HepG2 (cell line): ENCODE measurements around the gene UNC5B. TPM values are rescaled to one million over a fixed set of nuclear protein-coding genes. Genes with fewer than 3 reads are reported as not detected.

Source experiments
- ARID2 ChIP-seq: sonication (generic); formaldehyde crosslinking; IDR thresholded peaks from 2 replicates; pipeline ENCODE4 v1.8.1; 2022; ENCODE audit warnings: mild to moderate bottlenecking, missing genetic modification reagents, borderline replicate concordance
- ATF1 ChIP-seq: IDR thresholded peaks from 2 replicates; pipeline ENCODE4 v1.6.1; 2016; ENCODE audit warnings: mild to moderate bottlenecking, control low read depth
- BHLHE40 ChIP-seq: IDR thresholded peaks from 2 replicates; pipeline ENCODE4 v1.6.1; 2011; ENCODE audit warnings: low read length, improper control_type of control experiment
- DR1 ChIP-seq: sonication (generic); formaldehyde crosslinking; IDR thresholded peaks from 2 replicates; pipeline ENCODE4 v1.8.0; 2021; ENCODE audit warnings: mild to moderate bottlenecking, missing genetic modification reagents, inconsistent platforms
- HMGA1 ChIP-seq: sonication (generic); formaldehyde crosslinking; conservative IDR thresholded peaks from 2 replicates; pipeline ENCODE4 v1.4.0; 2020; ENCODE audit warnings: missing genetic modification reagents
- HNRNPLL ChIP-seq: fragments of 200-400 bp; formaldehyde crosslinking; IDR thresholded peaks from 2 replicates; pipeline ENCODE4 v1.6.1; 2017; ENCODE audit warnings: mild to moderate bottlenecking, low read depth, low read length; ENCODE audit not compliant: poor library complexity, severe bottlenecking
- JUNB ChIP-seq: sonication (generic); formaldehyde crosslinking; IDR thresholded peaks from 2 replicates; pipeline ENCODE4 v1.8.0; 2022; ENCODE audit warnings: missing genetic modification reagents, mild to moderate bottlenecking, borderline replicate concordance
- MED8 ChIP-seq: sonication (generic); formaldehyde crosslinking; IDR thresholded peaks from 2 replicates; pipeline ENCODE4 v1.8.1; 2023; ENCODE audit warnings: mild to moderate bottlenecking, missing genetic modification reagents; ENCODE audit not compliant: insufficient replicate concordance
- MEIS1 ChIP-seq: sonication (generic); formaldehyde crosslinking; IDR thresholded peaks from 2 replicates; pipeline ENCODE4 v1.9.0; 2021; ENCODE audit warnings: mild to moderate bottlenecking, missing genetic modification reagents, moderate library complexity, borderline replicate concordance
- NAIF1 ChIP-seq: sonication (generic); formaldehyde crosslinking; IDR thresholded peaks from 2 replicates; pipeline ENCODE4 v1.5.0; 2020; ENCODE audit warnings: mild to moderate bottlenecking, missing genetic modification reagents, borderline replicate concordance
- SALL1 ChIP-seq: sonication (generic); formaldehyde crosslinking; IDR thresholded peaks from 2 replicates; pipeline ENCODE4 v1.8.0; 2022; ENCODE audit warnings: mild to moderate bottlenecking, missing genetic modification reagents
- SMAD9 ChIP-seq: sonication (generic); formaldehyde crosslinking; IDR thresholded peaks from 2 replicates; pipeline ENCODE4 v1.5.1; 2020; ENCODE audit warnings: mild to moderate bottlenecking, missing genetic modification reagents
- SMYD3 ChIP-seq: sonication (generic); formaldehyde crosslinking; IDR thresholded peaks from 2 replicates; pipeline ENCODE4 v1.8.1; 2023; ENCODE audit warnings: mild to moderate bottlenecking, missing genetic modification reagents
- TCF12 ChIP-seq, 2 experiments: fragments of 450-650 bp in 1 of 2; sonication (generic) in 1 of 2; formaldehyde crosslinking in 1 of 2; IDR thresholded peaks; 2 replicates each; pipeline versions ENCODE4 v1.6.1 to v1.8.0; 2017 to 2022; ENCODE audit warnings: antibody characterized with exemption in 1 of 2, mild to moderate bottlenecking in 1 of 2, missing genetic modification reagents in 1 of 2, moderate library complexity in 1 of 2
- ZNF101 ChIP-seq: sonication (generic); formaldehyde crosslinking; IDR thresholded peaks from 2 replicates; pipeline ENCODE4 v1.4.0; 2020; ENCODE audit warnings: mild to moderate bottlenecking, low read depth, missing genetic modification reagents, borderline replicate concordance
- ZNF234 ChIP-seq: sonication (generic); formaldehyde crosslinking; conservative IDR thresholded peaks from 2 replicates; pipeline ENCODE4 v1.5.1; 2020; ENCODE audit warnings: mild to moderate bottlenecking, missing genetic modification reagents
- ZNF256 ChIP-seq: sonication (generic); formaldehyde crosslinking; conservative IDR thresholded peaks from 2 replicates; pipeline ENCODE4 v1.4.0; 2020; ENCODE audit warnings: missing genetic modification reagents
- ZNF317 ChIP-seq: sonication (generic); formaldehyde crosslinking; IDR thresholded peaks from 2 replicates; pipeline ENCODE4 v1.5.0; 2020; ENCODE audit warnings: mild to moderate bottlenecking, missing genetic modification reagents
- ZNF383 ChIP-seq: sonication (generic); formaldehyde crosslinking; IDR thresholded peaks from 2 replicates; pipeline ENCODE4 v1.4.0; 2020; ENCODE audit warnings: missing genetic modification reagents, mild to moderate bottlenecking, borderline replicate concordance
- ZNF546 ChIP-seq: sonication (generic); formaldehyde crosslinking; conservative IDR thresholded peaks from 2 replicates; pipeline ENCODE4 v1.8.1; 2023; ENCODE audit warnings: mild to moderate bottlenecking, missing genetic modification reagents
- ZNF549 ChIP-seq: sonication (generic); formaldehyde crosslinking; IDR thresholded peaks from 2 replicates; pipeline ENCODE4 v1.5.0; 2020; ENCODE audit warnings: missing genetic modification reagents
- ZNF780A ChIP-seq: sonication (generic); formaldehyde crosslinking; IDR thresholded peaks from 2 replicates; pipeline ENCODE4 v1.8.0; 2022; ENCODE audit warnings: mild to moderate bottlenecking, missing genetic modification reagents, moderate library complexity
- ZNF891 ChIP-seq: sonication (generic); formaldehyde crosslinking; IDR thresholded peaks from 2 replicates; pipeline ENCODE4 v1.5.0; 2020; ENCODE audit warnings: mild to moderate bottlenecking, missing genetic modification reagents
- polyA plus RNA-seq, 8 experiments: library from polyadenylated mRNA; depleted of rRNA in 3 of 8; stranded (reverse) in 7 of 8; unstranded in 1 of 8; fragments of >200 nt; fragmentation: Illumina TruSeq in 4 of 8; extraction: Trizol in 4 of 8; gene quantifications; 2 replicates each; pipeline versions ENCODE4 v1.2.1 to v1.2.3, GENCODE V29; 2011 to 2016; ENCODE audit warnings: low read depth in 4 of 8, missing spikeins in 1 of 8, mixed read lengths in 1 of 8; ENCODE audit not compliant: insufficient read depth in 1 of 8
- total RNA-seq, 5 experiments: library from RNA; depleted of rRNA; stranded (reverse); fragments of >200 nt; fragmentation: Illumina TruSeq; extraction: Trizol; gene quantifications; 2 replicates each; pipeline ENCODE4 v1.2.3, GENCODE V29; 2016; ENCODE audit warnings: low read depth in 1 of 5
- TF ChIP-seq, protein P1 (sequence below): sonication (generic); formaldehyde crosslinking; conservative IDR thresholded peaks from 2 replicates; pipeline ENCODE4 v1.4.0; 2020; ENCODE audit warnings: missing genetic modification reagents
- TF ChIP-seq, protein P2 (sequence below): IDR thresholded peaks from 2 replicates; pipeline ENCODE4 v1.6.1; 2016; ENCODE audit warnings: low read depth, control low read depth

Gene UNC5B
- total and polyA plus RNA-seq, 2 of the 13 experiments (the other 11 are each of a cell fraction or from before 2014, with no cell fraction given), result 0.07 TPM

GRCh38 chr10:71339796-71340589 is 127.6 kb downstream of the UNC5B start (continued):
- no peak for TF ChIP-seq SMAD9 (CRISPR knock-in tag)
- peak; percentile 69; the same call in 1 of the 2 replicates for TF ChIP-seq ZNF891 (CRISPR knock-in tag)
- no peak for TF ChIP-seq HMGA1 (CRISPR knock-in tag)
- TF ChIP-seq SMYD3, result no peak
- TF ChIP-seq, protein P1, sequence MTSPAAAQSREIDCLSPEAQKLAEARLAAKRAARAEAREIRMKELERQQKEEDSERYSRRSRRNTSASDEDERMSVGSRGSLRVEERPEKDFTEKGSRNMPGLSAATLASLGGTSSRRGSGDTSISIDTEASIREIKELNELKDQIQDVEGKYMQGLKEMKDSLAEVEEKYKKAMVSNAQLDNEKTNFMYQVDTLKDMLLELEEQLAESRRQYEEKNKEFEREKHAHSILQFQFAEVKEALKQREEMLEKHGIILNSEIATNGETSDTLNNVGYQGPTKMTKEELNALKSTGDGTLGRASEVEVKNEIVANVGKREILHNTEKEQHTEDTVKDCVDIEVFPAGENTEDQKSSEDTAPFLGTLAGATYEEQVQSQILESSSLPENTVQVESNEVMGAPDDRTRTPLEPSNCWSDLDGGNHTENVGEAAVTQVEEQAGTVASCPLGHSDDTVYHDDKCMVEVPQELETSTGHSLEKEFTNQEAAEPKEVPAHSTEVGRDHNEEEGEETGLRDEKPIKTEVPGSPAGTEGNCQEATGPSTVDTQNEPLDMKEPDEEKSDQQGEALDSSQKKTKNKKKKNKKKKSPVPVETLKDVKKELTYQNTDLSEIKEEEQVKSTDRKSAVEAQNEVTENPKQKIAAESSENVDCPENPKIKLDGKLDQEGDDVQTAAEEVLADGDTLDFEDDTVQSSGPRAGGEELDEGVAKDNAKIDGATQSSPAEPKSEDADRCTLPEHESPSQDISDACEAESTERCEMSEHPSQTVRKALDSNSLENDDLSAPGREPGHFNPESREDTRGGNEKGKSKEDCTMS (CRISPR knock-in tag), result no peak
- 0 out of 2 replicates have a peak, but pooled peaks have one; percentile 71 for TF ChIP-seq ZNF383 (CRISPR knock-in tag)
- TF ChIP-seq MED8 (CRISPR knock-in tag), result peak; percentile 86
- peak; percentile 75 for TF ChIP-seq ZNF780A (CRISPR knock-in tag)
- TF ChIP-seq ZNF256 (CRISPR knock-in tag), result no peak
- peak; percentile 97 for TF ChIP-seq SALL1 (CRISPR knock-in tag)
- TF ChIP-seq ZNF317 (CRISPR knock-in tag), result no peak
- TF ChIP-seq TCF12 (IDR thresholded peaks at IDR 0.05), result no peak
- TF ChIP-seq TCF12 (CRISPR knock-in tag; IDR thresholded peaks at IDR 0.05), result peak; percentile 47; the same call in 1 of the 2 replicates
- TF ChIP-seq MEIS1, result no peak
- no peak for TF ChIP-seq ZNF234 (CRISPR knock-in tag)
- TF ChIP-seq ZNF101 (CRISPR knock-in tag), result no peak
- no peak for TF ChIP-seq ZNF549 (CRISPR knock-in tag)
- no peak for TF ChIP-seq HNRNPLL
- TF ChIP-seq ZNF546 (CRISPR knock-in tag), result no peak
- TF ChIP-seq, protein P2, sequence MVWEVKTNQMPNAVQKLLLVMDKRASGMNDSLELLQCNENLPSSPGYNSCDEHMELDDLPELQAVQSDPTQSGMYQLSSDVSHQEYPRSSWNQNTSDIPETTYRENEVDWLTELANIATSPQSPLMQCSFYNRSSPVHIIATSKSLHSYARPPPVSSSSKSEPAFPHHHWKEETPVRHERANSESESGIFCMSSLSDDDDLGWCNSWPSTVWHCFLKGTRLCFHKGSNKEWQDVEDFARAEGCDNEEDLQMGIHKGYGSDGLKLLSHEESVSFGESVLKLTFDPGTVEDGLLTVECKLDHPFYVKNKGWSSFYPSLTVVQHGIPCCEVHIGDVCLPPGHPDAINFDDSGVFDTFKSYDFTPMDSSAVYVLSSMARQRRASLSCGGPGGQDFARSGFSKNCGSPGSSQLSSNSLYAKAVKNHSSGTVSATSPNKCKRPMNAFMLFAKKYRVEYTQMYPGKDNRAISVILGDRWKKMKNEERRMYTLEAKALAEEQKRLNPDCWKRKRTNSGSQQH (CRISPR knock-in tag), result peak; percentile 81; the same call in 1 of the 2 replicates
- no peak; the same call in 1 of the 2 replicates for TF ChIP-seq DR1 (CRISPR knock-in tag)
- peak; percentile 52; the same call in 1 of the 2 replicates for TF ChIP-seq BHLHE40
- TF ChIP-seq ARID2, result no peak
- TF ChIP-seq NAIF1 (CRISPR knock-in tag), result no peak
- peak; percentile 99 for TF ChIP-seq JUNB
- peak; percentile 54; the same call in 1 of the 2 replicates for TF ChIP-seq ATF1 (CRISPR knock-in tag)
